HepG2 (cell line): ENCODE results near the gene SAMD14. TPM values are rescaled to one million over a fixed set of nuclear protein-coding genes. Genes with fewer than 3 reads are reported as not detected.

ENCODE experiments used
- EHMT2 ChIP-seq: fragments of 200-600 bp; sonication (generic); IDR thresholded peaks from 2 replicates; pipeline ENCODE4 v1.7.0; 2017; ENCODE audit warnings: antibody characterized with exemption, low read depth, low read length, borderline replicate concordance
- HNF1B ChIP-seq: sonication (generic); formaldehyde crosslinking; IDR thresholded peaks from 2 replicates; pipeline ENCODE4 v1.5.1; 2020; ENCODE audit warnings: mild to moderate bottlenecking, moderate library complexity, missing genetic modification reagents
- HNRNPK ChIP-seq: fragments of 200-400 bp; formaldehyde crosslinking; IDR thresholded peaks from 2 replicates; pipeline ENCODE4 v1.6.1; 2018; ENCODE audit warnings: low read length, low read depth, moderate library complexity, mild to moderate bottlenecking; ENCODE audit not compliant: poor library complexity, severe bottlenecking
- JARID2 ChIP-seq: sonication (generic); formaldehyde crosslinking; IDR thresholded peaks from 2 replicates; pipeline ENCODE4 v1.8.1; 2023; ENCODE audit warnings: missing genetic modification reagents, inconsistent platforms; ENCODE audit not compliant: insufficient replicate concordance
- KLF12 ChIP-seq: sonication (generic); formaldehyde crosslinking; IDR thresholded peaks from 2 replicates; pipeline ENCODE4 v1.4.0; 2020; ENCODE audit warnings: missing genetic modification reagents, borderline replicate concordance
- KLF9 ChIP-seq: IDR thresholded peaks from 2 replicates; pipeline ENCODE4 v1.6.1; 2016; ENCODE audit warnings: low read depth
- MYC ChIP-seq: sonication (generic); formaldehyde crosslinking; IDR thresholded peaks from 2 replicates; pipeline ENCODE4 v1.9.0; 2021; ENCODE audit warnings: missing genetic modification reagents, borderline replicate concordance
- ONECUT2 ChIP-seq: sonication (generic); formaldehyde crosslinking; IDR thresholded peaks from 2 replicates; pipeline ENCODE4 v1.4.0; 2020; ENCODE audit warnings: missing genetic modification reagents
- RBAK ChIP-seq: sonication (generic); formaldehyde crosslinking; IDR thresholded peaks from 2 replicates; pipeline ENCODE4 v1.5.1; 2020; ENCODE audit warnings: mild to moderate bottlenecking, missing genetic modification reagents
- SMAD1 ChIP-seq: sonication (generic); formaldehyde crosslinking; IDR thresholded peaks from 2 replicates; pipeline ENCODE4 v1.4.0; 2020; ENCODE audit warnings: missing genetic modification reagents, low read depth, mild to moderate bottlenecking, borderline replicate concordance
- TEAD3 ChIP-seq: optimal IDR thresholded peaks from 2 replicates; pipeline ENCODE3; 2016; ENCODE audit warnings: borderline replicate concordance
- TEF ChIP-seq: sonication (generic); formaldehyde crosslinking; IDR thresholded peaks from 2 replicates; pipeline ENCODE4 v1.5.0; 2020; ENCODE audit warnings: missing genetic modification reagents
- THYN1 ChIP-seq: sonication (generic); formaldehyde crosslinking; IDR thresholded peaks from 2 replicates; pipeline ENCODE4 v1.8.1; 2023; ENCODE audit warnings: low read depth, mild to moderate bottlenecking, moderate library complexity, missing genetic modification reagents, borderline replicate concordance
- ZNF432 ChIP-seq: sonication (generic); formaldehyde crosslinking; IDR thresholded peaks from 2 replicates; pipeline ENCODE4 v1.5.0; 2020; ENCODE audit warnings: missing genetic modification reagents, mild to moderate bottlenecking, borderline replicate concordance
- ZNF510 ChIP-seq: sonication (generic); formaldehyde crosslinking; IDR thresholded peaks from 2 replicates; pipeline ENCODE4 v1.4.0; 2020; ENCODE audit warnings: low read depth, mild to moderate bottlenecking, missing genetic modification reagents
- ZNF564 ChIP-seq: sonication (generic); formaldehyde crosslinking; IDR thresholded peaks from 2 replicates; pipeline ENCODE4 v1.8.1; 2023; ENCODE audit warnings: mild to moderate bottlenecking, missing genetic modification reagents
- ZNF660 ChIP-seq: sonication (generic); formaldehyde crosslinking; IDR thresholded peaks from 2 replicates; pipeline ENCODE4 v1.5.1; 2020; ENCODE audit warnings: mild to moderate bottlenecking, low read depth, missing genetic modification reagents, borderline replicate concordance
- ZNF747 ChIP-seq: sonication (generic); formaldehyde crosslinking; IDR thresholded peaks from 2 replicates; pipeline ENCODE4 v1.8.1; 2023; ENCODE audit warnings: missing genetic modification reagents, mild to moderate bottlenecking, borderline replicate concordance
- ZNF766 ChIP-seq: sonication (generic); formaldehyde crosslinking; IDR thresholded peaks from 2 replicates; pipeline ENCODE4 v1.5.0; 2020; ENCODE audit warnings: missing genetic modification reagents, borderline replicate concordance
- ZNF792 ChIP-seq: IDR thresholded peaks from 2 replicates; pipeline ENCODE4 v1.6.1; 2016
- polyA plus RNA-seq, 8 experiments: library from polyadenylated mRNA; depleted of rRNA in 3 of 8; stranded (reverse) in 7 of 8; unstranded in 1 of 8; fragments of >200 nt; fragmentation: Illumina TruSeq in 4 of 8; extraction: Trizol in 4 of 8; gene quantifications; 2 replicates each; pipeline versions ENCODE4 v1.2.1 to v1.2.3, GENCODE V29; 2011 to 2016; ENCODE audit warnings: low read depth in 4 of 8, missing spikeins in 1 of 8, mixed read lengths in 1 of 8; ENCODE audit not compliant: insufficient read depth in 1 of 8
- total RNA-seq, 5 experiments: library from RNA; depleted of rRNA; stranded (reverse); fragments of >200 nt; fragmentation: Illumina TruSeq; extraction: Trizol; gene quantifications; 2 replicates each; pipeline ENCODE4 v1.2.3, GENCODE V29; 2016; ENCODE audit warnings: low read depth in 1 of 5
- TF ChIP-seq, protein P1 (sequence below): sonication (generic); formaldehyde crosslinking; IDR thresholded peaks from 2 replicates; pipeline ENCODE4 v1.4.0; 2020; ENCODE audit warnings: mild to moderate bottlenecking, missing genetic modification reagents

Gene SAMD14
- total and polyA plus RNA-seq, 2 of the 13 experiments (the other 11 are each of a cell fraction or from before 2014, with no cell fraction given), result 0.07 to 0.22 TPM

DNA sequence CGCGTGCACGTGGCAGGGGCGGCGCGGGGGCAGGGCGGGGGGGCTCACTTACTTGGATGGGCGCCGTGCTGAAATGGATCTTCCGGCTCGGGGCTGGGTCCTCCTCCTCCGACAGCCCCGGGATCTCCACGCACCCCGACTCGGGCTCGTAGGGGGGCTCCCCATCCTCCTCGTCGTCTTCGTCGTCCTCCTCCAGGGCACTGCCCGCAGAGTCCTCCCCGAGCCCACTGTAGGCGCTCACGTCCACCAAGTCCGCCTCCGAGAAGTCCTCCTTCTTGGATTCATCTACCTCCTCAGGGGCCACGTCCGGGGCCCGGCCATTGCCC is 19.1 kb upstream of the SAMD14 start (continued):
- TF ChIP-seq MYC, result 0 out of 2 replicates have a peak, but pooled peaks have one; percentile 4
- TF ChIP-seq HNRNPK, result no peak
- TF ChIP-seq ZNF792, result 0 out of 2 replicates have a peak, but pooled peaks have one; percentile 8
- TF ChIP-seq, protein P1, sequence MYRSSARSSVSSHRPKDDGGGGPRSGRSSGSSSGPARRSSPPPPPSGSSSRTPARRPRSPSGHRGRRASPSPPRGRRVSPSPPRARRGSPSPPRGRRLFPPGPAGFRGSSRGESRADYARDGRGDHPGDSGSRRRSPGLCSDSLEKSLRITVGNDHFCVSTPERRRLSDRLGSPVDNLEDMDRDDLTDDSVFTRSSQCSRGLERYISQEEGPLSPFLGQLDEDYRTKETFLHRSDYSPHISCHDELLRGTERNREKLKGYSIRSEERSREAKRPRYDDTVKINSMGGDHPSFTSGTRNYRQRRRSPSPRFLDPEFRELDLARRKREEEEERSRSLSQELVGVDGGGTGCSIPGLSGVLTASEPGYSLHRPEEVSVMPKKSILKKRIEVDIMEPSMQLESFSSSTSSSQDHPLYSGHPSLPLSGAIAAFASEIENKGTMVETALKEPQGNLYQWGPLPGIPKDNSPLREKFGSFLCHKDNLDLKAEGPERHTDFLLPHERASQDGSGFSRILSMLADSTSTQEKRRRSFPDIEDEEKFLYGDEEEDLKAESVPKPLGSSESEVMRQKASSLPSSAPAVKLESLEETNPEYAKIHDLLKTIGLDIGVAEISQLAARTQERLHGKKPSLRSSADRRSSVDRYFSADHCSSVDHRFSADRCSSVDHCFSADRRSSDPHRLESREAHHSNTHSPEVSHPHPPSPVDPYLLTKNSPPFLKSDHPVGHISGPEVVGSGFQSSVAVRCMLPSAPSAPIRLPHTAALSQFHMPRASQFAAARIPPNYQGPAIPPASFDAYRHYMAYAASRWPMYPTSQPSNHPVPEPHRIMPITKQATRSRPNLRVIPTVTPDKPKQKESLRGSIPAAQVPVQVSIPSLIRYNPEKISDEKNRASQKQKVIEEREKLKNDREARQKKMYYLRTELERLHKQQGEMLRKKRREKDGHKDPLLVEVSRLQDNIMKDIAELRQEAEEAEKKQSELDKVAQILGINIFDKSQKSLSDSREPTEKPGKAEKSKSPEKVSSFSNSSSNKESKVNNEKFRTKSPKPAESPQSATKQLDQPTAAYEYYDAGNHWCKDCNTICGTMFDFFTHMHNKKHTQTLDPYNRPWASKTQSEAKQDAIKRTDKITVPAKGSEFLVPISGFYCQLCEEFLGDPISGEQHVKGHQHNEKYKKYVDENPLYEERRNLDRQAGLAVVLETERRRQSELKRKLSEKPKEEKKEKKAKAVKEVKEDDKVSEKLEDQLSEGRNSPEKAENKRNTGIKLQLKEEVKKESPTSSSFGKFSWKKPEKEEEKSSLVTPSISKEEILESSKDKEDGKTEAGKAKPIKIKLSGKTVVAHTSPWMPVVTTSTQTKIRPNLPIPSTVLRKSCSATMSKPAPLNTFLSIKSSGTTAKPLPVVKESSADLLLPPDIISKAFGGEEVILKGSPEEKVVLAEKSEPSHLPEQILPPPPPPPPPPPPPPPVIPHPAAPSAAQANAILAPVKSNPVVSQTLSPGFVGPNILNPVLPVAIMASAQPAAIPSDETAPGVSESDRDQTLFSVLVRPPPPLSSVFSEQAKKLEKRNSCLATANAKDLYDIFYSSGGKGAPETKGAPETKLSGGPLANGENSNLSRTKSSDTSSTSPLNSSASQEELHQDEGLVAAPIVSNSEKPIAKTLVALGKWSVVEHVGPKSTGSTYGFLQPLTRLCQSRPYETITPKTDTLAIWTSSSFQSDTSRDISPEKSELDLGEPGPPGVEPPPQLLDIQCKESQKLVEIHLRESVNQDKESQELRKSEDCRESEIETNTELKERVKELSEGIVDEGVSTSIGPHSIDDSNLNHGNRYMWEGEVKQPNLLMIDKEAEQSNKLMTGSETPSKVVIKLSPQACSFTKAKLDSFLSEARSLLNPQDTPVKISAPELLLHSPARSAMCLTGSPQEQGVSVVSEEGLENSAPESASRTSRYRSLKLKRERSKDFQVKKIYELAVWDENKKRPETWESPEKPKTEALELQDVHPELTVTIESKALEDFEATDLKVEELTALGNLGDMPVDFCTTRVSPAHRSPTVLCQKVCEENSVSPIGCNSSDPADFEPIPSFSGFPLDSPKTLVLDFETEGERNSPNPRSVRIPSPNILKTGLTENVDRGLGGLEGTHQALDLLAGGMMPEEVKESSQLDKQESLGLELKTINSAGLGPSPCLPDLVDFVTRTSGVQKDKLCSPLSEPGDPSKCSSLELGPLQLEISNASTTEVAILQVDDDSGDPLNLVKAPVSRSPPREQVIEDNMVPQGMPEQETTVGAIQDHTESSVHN (CRISPR knock-in tag), result no peak
- 0 out of 2 replicates have a peak, but pooled peaks have one; percentile 27 for TF ChIP-seq ZNF747 (CRISPR knock-in tag)
- 0 out of 2 replicates have a peak, but pooled peaks have one; percentile 1 for TF ChIP-seq KLF9
- TF ChIP-seq ZNF766 (CRISPR knock-in tag), result no peak
- TF ChIP-seq SMAD1 (CRISPR knock-in tag), result no peak
- TF ChIP-seq TEF, result no peak
- TF ChIP-seq THYN1, result no peak
- no peak for TF ChIP-seq ZNF432
- no peak for TF ChIP-seq EHMT2
- no peak for TF ChIP-seq ZNF510 (CRISPR knock-in tag)
- no peak for TF ChIP-seq HNF1B
- TF ChIP-seq ONECUT2 (CRISPR knock-in tag), result no peak
- no peak for TF ChIP-seq ZNF564 (CRISPR knock-in tag)
- no peak for TF ChIP-seq RBAK (CRISPR knock-in tag)
- no peak for TF ChIP-seq KLF12 (CRISPR knock-in tag)
- no peak for TF ChIP-seq JARID2 (CRISPR knock-in tag)
- no peak for TF ChIP-seq ZNF660 (CRISPR knock-in tag)
- no peak for TF ChIP-seq TEAD3
